IMR-90 (cell line): ENCODE measurements around the gene FAM161A. TPM values are rescaled to one million over a fixed set of nuclear protein-coding genes. Genes with fewer than 3 reads are reported as not detected.
A peak's percentile ranks its signal among the peaks of the same experiment; 100 is the strongest.

Source experiments
- ATAC-seq: fragments of 200-7000 bp; cut with Tn5 transposase; 2 replicates; pipeline ENCODE4 v1.9.1; 2020; ENCODE audit warnings: low read depth, mild to moderate bottlenecking, moderate library complexity
- BruUV-seq: library from RNA; stranded (reverse); fragments of 400-500 nt; replicated peaks from 2 replicates; lab custom pipeline; 2021; lab: Mats Ljungman, UMichigan
- CTCF ChIA-PET: fragments of 300-600 bp; formaldehyde crosslinking; extraction: SDS; loops from one replicate; lab custom pipeline; 2021; ENCODE audit warnings: antibody characterized with exemption; lab: Yijun Ruan, JAX
- POLR2A ChIA-PET: fragments of 300-600 bp; sonication (Branson Sonifier 250); formaldehyde crosslinking; loops from one replicate; lab custom pipeline; 2022; ENCODE audit warnings: antibody characterized with exemption; ENCODE audit not compliant: unreplicated experiment; lab: Charles Lee
- DNase-seq: peaks from one replicate; pipeline ENCODE4 v3.0.0; 2013
- H2AFZ ChIP-seq: replicated peaks from 2 replicates; pipeline ENCODE3; 2013; ENCODE audit warnings: low read length, mild to moderate bottlenecking; ENCODE audit not compliant: poor library complexity
- H2AK5ac ChIP-seq: 2 replicates; pipeline ENCODE4 v1.6.1; 2013; ENCODE audit warnings: low read depth, low read length, inconsistent platforms
- H2AK9ac ChIP-seq: replicated peaks from 2 replicates; pipeline ENCODE3; 2013; ENCODE audit warnings: mild to moderate bottlenecking, low read depth, low read length, moderate library complexity; ENCODE audit not compliant: poor library complexity
- H2BK120ac ChIP-seq: 2 replicates; pipeline ENCODE4 v1.6.1; 2013; ENCODE audit warnings: low read depth, low read length, inconsistent platforms
- H2BK15ac ChIP-seq: 3 replicates; pipeline ENCODE4 v1.6.1; 2013; ENCODE audit warnings: low read depth, low read length, inconsistent platforms
- H2BK20ac ChIP-seq: 2 replicates; pipeline ENCODE4 v1.6.1; 2013; ENCODE audit warnings: low read depth, mild to moderate bottlenecking, inconsistent platforms, low read length, moderate library complexity
- H2BK5ac ChIP-seq: 2 replicates; pipeline ENCODE4 v1.6.1; 2013; ENCODE audit warnings: mild to moderate bottlenecking, low read depth, low read length, inconsistent platforms; ENCODE audit not compliant: poor library complexity, severe bottlenecking
- H3K14ac ChIP-seq: replicated peaks from 2 replicates; pipeline ENCODE4 v1.6.1; 2013; ENCODE audit warnings: low read depth, low read length, inconsistent platforms
- H3K18ac ChIP-seq: 2 replicates; pipeline ENCODE4 v1.6.1; 2013; ENCODE audit warnings: low read depth, low read length, control low read depth
- H3K23ac ChIP-seq: 2 replicates; pipeline ENCODE4 v1.6.1; 2013; ENCODE audit warnings: low read depth, low read length, inconsistent platforms
- H3K27ac ChIP-seq: 2 replicates; pipeline ENCODE4 v1.5.1; 2013; ENCODE audit warnings: mild to moderate bottlenecking, control low read depth, low read length; ENCODE audit not compliant: insufficient read depth
- H3K27me3 ChIP-seq: 2 replicates; pipeline ENCODE4 v1.6.1; 2013; ENCODE audit warnings: low read length; ENCODE audit not compliant: control insufficient read depth, insufficient read depth
- H3K36me3 ChIP-seq: 2 replicates; pipeline ENCODE4 v1.6.1; 2013; ENCODE audit warnings: low read length, mixed read lengths; ENCODE audit not compliant: control insufficient read depth, insufficient read depth
- H3K4ac ChIP-seq: 2 replicates; pipeline ENCODE4 v1.6.1; 2013; ENCODE audit warnings: low read depth, low read length, inconsistent platforms
- H3K4me1 ChIP-seq: 2 replicates; pipeline ENCODE4 v1.6.1; 2013; ENCODE audit warnings: low read length, mixed read lengths; ENCODE audit not compliant: control insufficient read depth, insufficient read depth
- H3K4me2 ChIP-seq: 2 replicates; pipeline ENCODE4 v1.6.1; 2013; ENCODE audit warnings: low read depth, mild to moderate bottlenecking, control low read depth, low read length, moderate library complexity
- H3K4me3 ChIP-seq: 2 replicates; pipeline ENCODE4 v1.5.1; 2013; ENCODE audit warnings: low read depth, mild to moderate bottlenecking, control low read depth, low read length, moderate library complexity; ENCODE audit not compliant: insufficient read depth
- H3K56ac ChIP-seq: 2 replicates; pipeline ENCODE4 v1.6.1; 2013; ENCODE audit warnings: low read length, inconsistent platforms; ENCODE audit not compliant: insufficient read depth; ENCODE audit errors: extremely low read depth
- H3K79me1 ChIP-seq, 2 experiments: 2 replicates each; pipeline ENCODE4 v1.6.1; 2013; ENCODE audit warnings: low read length in 2 of 2, inconsistent platforms in 1 of 2, low read depth in 1 of 2
- H3K9ac ChIP-seq: 2 replicates; pipeline ENCODE4 v1.6.1; 2013; ENCODE audit warnings: low read depth, low read length, control low read depth
- H3K9me1 ChIP-seq: 2 replicates; pipeline ENCODE4 v1.6.1; 2013; ENCODE audit warnings: low read length, inconsistent platforms; ENCODE audit not compliant: insufficient read depth
- H3K9me3 ChIP-seq: 2 replicates; pipeline ENCODE4 v1.6.1; 2013; ENCODE audit warnings: low read length; ENCODE audit not compliant: control insufficient read depth, insufficient read depth
- H4K20me1 ChIP-seq: 2 replicates; pipeline ENCODE4 v1.6.1; 2013; ENCODE audit warnings: low read length, inconsistent platforms; ENCODE audit not compliant: insufficient read depth
- H4K5ac ChIP-seq: 2 replicates; pipeline ENCODE4 v1.6.1; 2013; ENCODE audit warnings: mild to moderate bottlenecking, low read depth, low read length, control low read depth
- H4K8ac ChIP-seq, 2 experiments: 2 replicates each; pipeline ENCODE4 v1.6.1; 2013; ENCODE audit warnings: low read depth in 2 of 2, low read length in 2 of 2, control low read depth in 1 of 2, inconsistent platforms in 1 of 2
- H4K91ac ChIP-seq: 2 replicates; pipeline ENCODE4 v1.6.1; 2013; ENCODE audit warnings: low read depth, low read length, inconsistent platforms; ENCODE audit not compliant: insufficient read depth
- CEBPB ChIP-seq: IDR thresholded peaks from 2 replicates; pipeline ENCODE4 v1.6.1; 2012; ENCODE audit warnings: low read depth, low read length, improper control_type of control experiment
- CHD1 ChIP-seq: IDR thresholded peaks from 2 replicates; pipeline ENCODE4 v1.6.1; 2012; ENCODE audit warnings: low read depth, low read length, improper control_type of control experiment
- FOS ChIP-seq: fragments of 150-350 bp; IDR thresholded peaks from 2 replicates; pipeline ENCODE4 v1.6.1; 2016; ENCODE audit warnings: low read depth, low read length
- MAFK ChIP-seq: IDR thresholded peaks from 2 replicates; pipeline ENCODE4 v1.6.1; 2012; ENCODE audit warnings: low read depth, low read length, improper control_type of control experiment
- MAZ ChIP-seq: IDR thresholded peaks from 2 replicates; pipeline ENCODE4 v1.6.1; 2012; ENCODE audit warnings: low read depth, mild to moderate bottlenecking, low read length, improper control_type of control experiment, moderate library complexity, borderline replicate concordance
- MXI1 ChIP-seq: IDR thresholded peaks from 2 replicates; pipeline ENCODE4 v1.6.1; 2012; ENCODE audit warnings: low read depth, mild to moderate bottlenecking, low read length, moderate library complexity, borderline replicate concordance
- NFE2L2 ChIP-seq: fragments of 150-350 bp; IDR thresholded peaks from 2 replicates; pipeline ENCODE4 v1.6.1; 2016; ENCODE audit warnings: low read depth, mild to moderate bottlenecking, low read length
- POLR2A ChIP-seq: IDR thresholded peaks from 2 replicates; pipeline ENCODE4 v1.6.1; 2012; ENCODE audit warnings: mild to moderate bottlenecking, low read depth, low read length
- RFX5 ChIP-seq: IDR thresholded peaks from 2 replicates; pipeline ENCODE4 v1.8.0; 2012; ENCODE audit warnings: low read depth, mild to moderate bottlenecking, low read length, moderate library complexity
- SMC3 ChIP-seq: fragments of 150-350 bp; IDR thresholded peaks from 2 replicates; pipeline ENCODE4 v1.6.1; 2016; ENCODE audit warnings: low read depth, mild to moderate bottlenecking, antibody characterized with exemption, low read length, moderate library complexity
- WGBS, 2 experiments: methylation state at CpG; one replicate each; pipeline versions ENCODE4 v1.1.5 to v1.1.7; 2013; ENCODE audit warnings: missing lambda C conversion rate in 2 of 2; ENCODE audit not compliant: insufficient read length in 1 of 2; ENCODE audit errors: extremely low coverage in 2 of 2; 5-methylcytosine and 5-hydroxymethylcytosine counted together
- dilution Hi-C: fragments of 300-500 bp; cut with HindIII; formaldehyde crosslinking; loops from one replicate; pipeline ENCODE4 v1.14.3; 2018; ENCODE audit warnings: low sequenced_read_pairs; ENCODE audit not compliant: unreplicated experiment
- in situ Hi-C: fragments of 300-500 bp; cut with MboI; formaldehyde crosslinking; loops from 3 replicates; pipeline ENCODE4 v1.14.3; 2019; ENCODE audit warnings: low sequenced_read_pairs, inconsistent platforms, mixed read lengths
- intact Hi-C: fragments of 100-400 bp; cut with micrococcal nuclease; formaldehyde crosslinking; loops from 2 replicates; pipeline ENCODE4 v1.10.0; 2022
- polyA plus RNA-seq, 3 experiments: library from polyadenylated mRNA; depleted of rRNA; stranded (reverse); fragments of >200 nt; gene quantifications; 2 replicates each; pipeline ENCODE4 v1.2.3, GENCODE V29; 2012; ENCODE audit warnings: low replicate concordance in 1 of 3
- total RNA-seq: library from RNA; depleted of rRNA; stranded (reverse); fragments of >200 nt; gene quantifications from 2 replicates; pipeline ENCODE4 v1.2.3, GENCODE V29; 2012
- TF ChIP-seq, protein P1 (sequence below): fragments of 150-350 bp; IDR thresholded peaks from 2 replicates; pipeline ENCODE4 v1.6.1; 2016; ENCODE audit warnings: low read depth, mild to moderate bottlenecking, low read length, moderate library complexity, borderline replicate concordance
- TF ChIP-seq, protein P2 (sequence below): conservative IDR thresholded peaks from 2 replicates; pipeline ENCODE4 v1.5.1; 2012; ENCODE audit warnings: mild to moderate bottlenecking, low read depth, low read length, improper control_type of control experiment

Gene FAM161A
- total and polyA plus RNA-seq, 2 of the 4 experiments (the other 2 are of a cell fraction) = 0.80 to 1.3 TPM

DNA sequence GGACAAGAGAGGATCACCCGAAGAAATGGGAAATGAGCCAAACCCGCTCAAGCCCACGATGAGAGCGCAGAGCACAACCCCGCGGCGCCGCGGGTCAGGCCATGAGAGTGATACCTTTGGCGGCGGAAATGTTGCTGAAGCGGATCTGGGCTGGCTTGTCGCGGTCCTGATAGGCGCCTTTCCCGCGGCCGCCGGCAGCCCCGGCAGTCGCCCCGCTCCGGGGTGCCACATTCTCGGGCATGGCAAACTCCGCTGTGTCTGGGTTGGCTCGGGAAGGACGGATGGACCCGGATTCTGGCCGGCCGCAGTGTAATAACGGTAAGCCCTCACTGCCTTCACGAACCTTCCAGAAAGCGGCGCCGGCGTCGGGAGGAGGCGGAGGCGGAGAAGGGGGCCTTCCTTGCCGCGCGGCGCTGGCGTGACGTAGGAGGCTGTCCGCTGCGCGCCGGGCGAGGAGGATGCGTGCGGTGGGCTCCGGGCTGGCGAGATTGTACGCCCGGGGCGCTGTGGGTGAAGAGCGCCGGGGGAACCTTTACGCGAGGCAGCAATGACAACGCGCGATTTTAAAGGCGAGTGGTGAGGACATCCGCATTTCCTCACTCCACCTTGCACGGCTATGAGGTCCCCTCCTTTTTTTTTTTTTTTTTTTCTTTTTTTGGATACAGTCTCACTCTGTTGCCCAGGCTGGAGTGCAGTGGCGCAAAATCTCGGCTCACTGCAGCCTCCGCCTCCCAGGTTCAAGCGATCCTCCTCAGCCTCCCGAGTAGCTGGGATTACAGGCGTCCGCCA, 34.6 kb upstream of the FAM161A start, which contains the start of gene CCT4:
TSS of gene CCT4 (minus strand) at position 390 of the 789 bp plus-strand sequence. CDS start at position 241, 149 bp downstream.
- Histone ChIP-seq H3K4me1 (peaks cover 3% of the 10 kb centered on the region), H3K36me3 (peaks cover 4% of the 10 kb centered on the region), H2BK5ac (peak within 1 kb of the TSS; percentile 97), H3K56ac (peak within 1 kb of the TSS; percentile 88), H3K79me1 (peaks cover 7 to 21% of the 10 kb centered on the region in 2 experiments), H3K27me3 (no peaks in the 10 kb centered on the region), H3K23ac (peak within 1 kb of the TSS; percentile 86), H3K27ac (peak within 1 kb of the TSS; percentile 91), H3K9me1 (no peaks in the 10 kb centered on the region; the same call in 1 of the 2 replicates), H3K4me2 (peak within 1 kb of the TSS; percentile 89), H4K20me1 (peaks cover 38% of the 10 kb centered on the region), H4K8ac (peak within 1 kb of the TSS; percentile 81 to 99), H2AK5ac (peak within 1 kb of the TSS; percentile 76), H2AFZ (peak within 1 kb of the TSS; percentile 93), H2AK9ac (peak within 1 kb of the TSS; percentile 95), H3K18ac (peak within 1 kb of the TSS; percentile 94), H3K9me3 (no peaks in the 10 kb centered on the region), H4K91ac (peak within 1 kb of the TSS; percentile 86), H3K4ac (peak within 1 kb of the TSS; percentile 89), H2BK15ac (peak within 1 kb of the TSS; percentile 82; the same call in 2 of the 3 replicates), H3K14ac (peak within 1 kb of the TSS; percentile 98), H4K5ac (peak within 1 kb of the TSS; percentile 89), H3K4me3 (peak within 1 kb of the TSS; percentile 90), H2BK120ac (peak within 1 kb of the TSS; percentile 84), H2BK20ac (no peak within 1 kb of the TSS), H3K9ac (peak within 1 kb of the TSS; percentile 97)
- ATAC-seq = peak; percentile 96
- CTCF ChIA-PET = no interaction called here
- 0% methylated on average over 42 of the region's 74 CpGs; no CpG with 5 or more reads in 1 of the 2 experiments for WGBS, 2 experiments
- BruUV-seq = TSS peak; percentile 88
- in situ Hi-C loops = no loop called here
- intact Hi-C loops = loop anchor here (10.0 kb wide), 2 partner anchors 354 to 404 kb away; partner anchors contain the start of gene XPO1
- DNase-seq = peak; percentile 71
- TF ChIP-seq RFX5 (no peak), FOS (no peak), SMC3 (peak; percentile 20; the same call in 1 of the 2 replicates), MXI1 (peak; percentile 65; the same call in 1 of the 2 replicates), MAZ (peak; percentile 78; the same call in 1 of the 2 replicates), CEBPB (peak; percentile 54), POLR2A (peak; percentile 97), NFE2L2 (peak; percentile 55; the same call in 1 of the 2 replicates), MAFK (0 out of 2 replicates have a peak, but pooled peaks have one; percentile 13), CHD1 (no peak)
- TF ChIP-seq, protein P1, sequence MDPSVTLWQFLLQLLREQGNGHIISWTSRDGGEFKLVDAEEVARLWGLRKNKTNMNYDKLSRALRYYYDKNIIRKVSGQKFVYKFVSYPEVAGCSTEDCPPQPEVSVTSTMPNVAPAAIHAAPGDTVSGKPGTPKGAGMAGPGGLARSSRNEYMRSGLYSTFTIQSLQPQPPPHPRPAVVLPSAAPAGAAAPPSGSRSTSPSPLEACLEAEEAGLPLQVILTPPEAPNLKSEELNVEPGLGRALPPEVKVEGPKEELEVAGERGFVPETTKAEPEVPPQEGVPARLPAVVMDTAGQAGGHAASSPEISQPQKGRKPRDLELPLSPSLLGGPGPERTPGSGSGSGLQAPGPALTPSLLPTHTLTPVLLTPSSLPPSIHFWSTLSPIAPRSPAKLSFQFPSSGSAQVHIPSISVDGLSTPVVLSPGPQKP = no peak
- TF ChIP-seq, protein P2, sequence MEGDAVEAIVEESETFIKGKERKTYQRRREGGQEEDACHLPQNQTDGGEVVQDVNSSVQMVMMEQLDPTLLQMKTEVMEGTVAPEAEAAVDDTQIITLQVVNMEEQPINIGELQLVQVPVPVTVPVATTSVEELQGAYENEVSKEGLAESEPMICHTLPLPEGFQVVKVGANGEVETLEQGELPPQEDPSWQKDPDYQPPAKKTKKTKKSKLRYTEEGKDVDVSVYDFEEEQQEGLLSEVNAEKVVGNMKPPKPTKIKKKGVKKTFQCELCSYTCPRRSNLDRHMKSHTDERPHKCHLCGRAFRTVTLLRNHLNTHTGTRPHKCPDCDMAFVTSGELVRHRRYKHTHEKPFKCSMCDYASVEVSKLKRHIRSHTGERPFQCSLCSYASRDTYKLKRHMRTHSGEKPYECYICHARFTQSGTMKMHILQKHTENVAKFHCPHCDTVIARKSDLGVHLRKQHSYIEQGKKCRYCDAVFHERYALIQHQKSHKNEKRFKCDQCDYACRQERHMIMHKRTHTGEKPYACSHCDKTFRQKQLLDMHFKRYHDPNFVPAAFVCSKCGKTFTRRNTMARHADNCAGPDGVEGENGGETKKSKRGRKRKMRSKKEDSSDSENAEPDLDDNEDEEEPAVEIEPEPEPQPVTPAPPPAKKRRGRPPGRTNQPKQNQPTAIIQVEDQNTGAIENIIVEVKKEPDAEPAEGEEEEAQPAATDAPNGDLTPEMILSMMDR = 0 out of 2 replicates have a peak, but pooled peaks have one; percentile 3
- POLR2A ChIA-PET = no interaction called here
- dilution Hi-C loops = no loop called here
